ENCODE measurements around the gene PARP6.

The PARP6 gene

DNA sequence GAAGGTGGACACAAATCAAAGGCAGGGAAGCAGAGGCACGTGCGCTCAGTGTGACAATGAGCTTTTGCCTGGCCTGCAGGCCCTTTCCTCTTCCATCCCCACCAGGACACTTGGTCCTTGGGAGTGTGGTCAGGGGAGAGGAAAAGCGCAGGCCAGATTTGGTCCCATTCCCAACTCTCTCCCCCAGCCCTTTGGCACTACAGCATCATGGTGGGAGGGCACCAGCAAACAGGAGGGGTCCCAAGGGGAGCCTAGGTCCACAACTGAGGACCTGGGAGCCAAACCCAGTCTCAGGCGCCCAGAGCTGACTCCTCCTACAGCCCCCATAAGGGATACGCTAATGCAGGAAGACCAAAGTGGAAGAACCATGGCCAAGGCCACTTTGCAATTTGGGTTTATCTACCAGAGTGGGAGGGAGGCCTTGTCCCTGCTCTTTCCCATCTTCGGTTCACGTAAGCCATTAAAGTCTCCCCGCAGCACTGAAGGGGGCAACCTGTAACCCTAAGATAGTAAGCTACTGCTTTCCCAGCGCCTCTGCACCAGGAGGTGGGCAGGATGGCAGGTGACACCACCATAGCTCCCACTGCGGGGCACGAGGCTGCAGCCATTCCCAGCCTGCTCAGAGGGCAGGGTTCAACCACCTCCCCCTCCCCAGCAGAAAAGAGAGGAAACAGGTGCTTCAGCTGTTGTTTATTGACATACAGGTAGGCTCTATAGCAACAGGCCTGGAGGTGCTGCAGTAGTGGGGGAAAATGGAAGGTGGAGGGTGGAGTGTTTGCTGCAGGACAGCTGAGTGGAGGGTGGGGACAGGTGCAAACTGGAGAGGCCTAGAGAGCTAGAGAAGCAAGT is 73.8 kb downstream of the PARP6 start:
- no peak for DNase-seq (ENCODE audit: low read depth)

- no peak for DNase-seq (ENCODE audit: low read depth)
Observed at GRCh38 chr15:72197460-72198355, 74.6 kb downstream of the PARP6 start, which contains the start of gene GRAMD2A. Gene GRAMD2A, minus strand, starts transcription at chr15:72197787.

GRCh38 chr15:72197041-72197459 is 75.3 kb downstream of the PARP6 start:
- no peak for DNase-seq (ENCODE audit: low read depth)

- DNase-seq (ENCODE audit: low read depth) = no peak
Observed at GRCh38 chr15:72196409-72197040, 75.8 kb downstream of the PARP6 start.

- DNase-seq (ENCODE audit: low read depth) = no peak
Observed at GRCh38 chr15:72195101-72195511, 77.2 kb downstream of the PARP6 start.

DNA sequence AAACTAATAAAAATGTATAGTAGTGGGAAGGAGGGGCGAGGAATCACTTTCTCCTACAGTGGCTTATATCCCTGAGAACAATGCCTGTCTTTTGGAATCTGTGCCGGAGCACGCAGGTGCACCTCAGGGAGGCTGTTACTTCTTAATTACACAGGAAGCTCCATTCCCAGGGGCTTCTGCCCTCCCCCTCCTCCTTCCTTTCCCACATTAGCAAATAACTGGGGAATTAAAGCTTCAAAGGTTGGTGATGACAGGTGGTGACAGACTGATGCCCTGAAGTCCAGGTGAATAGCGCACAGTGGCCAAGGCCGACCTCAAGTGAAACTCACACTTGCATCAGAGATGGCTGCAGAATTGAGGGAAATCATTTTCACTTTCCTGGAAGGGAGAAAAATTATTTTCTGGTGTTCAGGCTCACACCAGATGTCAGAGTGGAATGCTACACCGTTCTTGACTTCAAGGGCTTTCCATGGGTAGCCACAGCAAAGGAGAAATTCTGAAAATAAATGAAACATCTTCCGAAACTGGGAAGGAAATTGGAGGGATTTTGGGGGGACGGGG is 78.4 kb downstream of the PARP6 start:
- no peak for DNase-seq (ENCODE audit: low read depth)

GRCh38 chr15:72192416-72192815 is 79.9 kb downstream of the PARP6 start:
- DNase-seq (ENCODE audit: low read depth) = no peak

Measured in GM04504 (cell line).